ENCODE results near the gene SPACA7. TPM values are rescaled to one million over a fixed set of nuclear protein-coding genes. Genes with fewer than 3 reads are reported as not detected.

SPACA7 gene
- total and polyA plus RNA-seq, 4 donors = not detected

DNA sequence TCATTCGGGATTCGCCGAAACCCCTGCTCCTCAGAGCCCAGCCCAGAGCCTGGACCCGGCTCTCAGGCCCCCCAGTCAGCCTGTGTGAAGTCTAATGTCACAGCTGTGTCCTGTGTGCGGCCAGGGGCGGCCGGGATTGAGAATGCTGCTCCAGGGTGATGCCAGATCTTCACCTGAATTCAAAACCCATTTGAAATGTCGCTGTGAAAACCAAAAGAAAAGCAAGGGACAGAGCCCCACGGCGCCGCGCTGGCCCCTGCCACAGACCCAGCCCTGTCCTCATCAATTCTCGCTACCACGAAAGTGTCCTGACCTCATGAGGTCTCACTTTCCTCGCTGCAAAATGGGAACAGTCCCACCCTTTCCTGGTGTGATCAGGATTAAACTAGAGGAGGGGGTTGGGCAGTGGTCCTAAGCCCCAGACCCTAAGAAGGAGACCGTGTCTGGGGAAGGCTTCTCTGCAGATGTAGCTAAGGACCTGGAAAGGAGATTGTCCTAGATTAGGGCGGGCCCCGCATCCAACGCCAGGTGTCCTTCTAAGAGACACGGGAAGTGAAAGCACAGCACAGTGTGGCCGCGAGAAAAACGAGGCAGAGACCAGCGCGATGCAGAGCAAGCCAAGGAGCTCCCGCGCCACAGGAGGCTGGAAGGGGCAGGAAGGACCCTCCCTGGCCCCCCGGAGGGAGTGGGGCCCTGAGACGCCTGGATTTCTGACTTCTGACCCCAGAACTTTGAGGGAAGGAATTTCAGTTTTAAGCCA is 34.0 kb upstream of the SPACA7 start:
- Histone ChIP-seq H3K27me3 (ENCODE audit: control insufficient read depth in 4 of 4, insufficient read depth in 4 of 4, low read length in 3 of 4) (peaks cover 0 to 3% (median 0%) of the 10 kb centered on the region in 4 donors), H3K27ac (ENCODE audit: low read depth in 1 of 2, low read length in 2 of 2) (no peak overlapping the region), H3K36me3 (ENCODE audit: control insufficient read depth in 4 of 4, insufficient read depth in 3 of 4, low read depth in 1 of 4, low read length in 3 of 4) (no peaks in the 10 kb centered on the region), H3K4me3 (ENCODE audit: low read depth in 1 of 3, low read length in 3 of 3) (no peak overlapping the region), H3K4me1 (ENCODE audit: control insufficient read depth in 4 of 4, insufficient read depth in 4 of 4, low read length in 3 of 4) (no peaks in the 10 kb centered on the region), H3K9ac (ENCODE audit: low read depth in 1 of 2, low read length in 2 of 2) (no peak overlapping the region), H3K9me3 (ENCODE audit: control insufficient read depth in 4 of 4, low read length in 3 of 4) (no peaks in the 10 kb centered on the region)
- no peak for DNase-seq (ENCODE audit: low spot score)
- WGBS = 79% methylated on average over 29 of the region's 29 CpGs
- TF ChIP-seq RAD21 (IDR thresholded peaks at IDR 0.05) (no peak), FOXA1 (IDR thresholded peaks at IDR 0.05) (no peak), RXRA (IDR thresholded peaks at IDR 0.05) (no peak), SP1 (IDR thresholded peaks at IDR 0.05) (no peak), ZBTB33 (IDR thresholded peaks at IDR 0.05) (no peak), FOXA2 (IDR thresholded peaks at IDR 0.05) (no peak), ATF3 (IDR thresholded peaks at IDR 0.05) (no peak), HNF4G (IDR thresholded peaks at IDR 0.05) (no peak), HNF4A (conservative IDR thresholded peaks at IDR 0.05) (no peak), YY1 (IDR thresholded peaks at IDR 0.05) (no peak), EGR1 (IDR thresholded peaks at IDR 0.05; ENCODE audit: low read depth in 2 of 2) (no peak)
- TF ChIP-seq, protein P1, sequence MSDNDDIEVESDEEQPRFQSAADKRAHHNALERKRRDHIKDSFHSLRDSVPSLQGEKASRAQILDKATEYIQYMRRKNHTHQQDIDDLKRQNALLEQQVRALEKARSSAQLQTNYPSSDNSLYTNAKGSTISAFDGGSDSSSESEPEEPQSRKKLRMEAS (IDR thresholded peaks at IDR 0.05) = no peak

- TF ChIP-seq RXRA (IDR thresholded peaks at IDR 0.05) = no peak
- TF ChIP-seq NR2F2 (IDR thresholded peaks at IDR 0.05) = no peak
- TF ChIP-seq ZBTB33 (IDR thresholded peaks at IDR 0.05) = no peak
- TF ChIP-seq CTCF (IDR thresholded peaks at IDR 0.05; ENCODE audit: low read depth, low read length, missing input control) = no peak
- TF ChIP-seq GABPA (IDR thresholded peaks at IDR 0.05 in 1 of 2, conservative IDR thresholded peaks at IDR 0.05 in 1 of 2) = no peak
- no peak for TF ChIP-seq FOXA1 (IDR thresholded peaks at IDR 0.05)
- no peak for TF ChIP-seq JUND (IDR thresholded peaks at IDR 0.05)
- Histone ChIP-seq H3K27me3 (ENCODE audit: control insufficient read depth in 4 of 4, insufficient read depth in 4 of 4, low read length in 3 of 4) (peaks cover 0 to 5% (median 2%) of the 10 kb centered on the region in 4 donors), H3K27ac (ENCODE audit: low read depth in 1 of 2, low read length in 2 of 2) (no peak overlapping the region), H3K36me3 (ENCODE audit: control insufficient read depth in 4 of 4, insufficient read depth in 3 of 4, low read depth in 1 of 4, low read length in 3 of 4) (no peaks in the 10 kb centered on the region), H3K9ac (ENCODE audit: low read depth in 1 of 2, low read length in 2 of 2) (no peak overlapping the region), H3K4me3 (ENCODE audit: low read depth in 1 of 3, low read length in 3 of 3) (no peak overlapping the region), H3K4me1 (ENCODE audit: control insufficient read depth in 4 of 4, insufficient read depth in 4 of 4, low read length in 3 of 4) (no peaks in the 10 kb centered on the region), H3K9me3 (ENCODE audit: control insufficient read depth in 4 of 4, low read length in 3 of 4) (no peaks in the 10 kb centered on the region)
- 88% methylated on average over 50 of the region's 50 CpGs for WGBS
- no peak for DNase-seq (ENCODE audit: low spot score)
Observed at GRCh38 chr13:112342841-112343361, 33.3 kb upstream of the SPACA7 start.
